Fibroblast of peridontal ligament (primary cell): ENCODE data around the gene MAOB.

Experiments used
- DNase-seq: peaks from one replicate; pipeline ENCODE4 v3.0.0-alpha.2; 2010; ENCODE audit errors: extremely low read depth

The MAOB gene

DNA sequence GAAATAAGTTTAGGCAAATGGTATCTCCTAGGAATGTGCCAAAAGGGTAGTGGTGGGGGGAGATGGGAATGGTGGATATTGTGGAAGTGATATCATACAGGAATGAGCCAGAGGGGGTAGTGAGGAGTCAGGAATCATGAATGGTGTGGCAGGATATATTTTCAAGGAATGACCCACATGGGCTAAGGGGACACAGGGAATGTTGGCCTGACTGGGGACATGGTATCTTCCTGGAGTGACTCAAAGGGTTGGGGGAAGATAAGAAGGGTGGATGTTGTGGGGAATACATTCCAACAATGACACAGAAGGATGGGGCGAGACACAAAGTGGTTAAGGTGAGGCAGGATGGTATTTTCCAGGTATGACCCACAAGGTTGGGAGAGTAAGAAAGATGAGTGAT lies 165.6 kb downstream of the MAOB start:
- DNase-seq, result no peak
